DMS114 treated with DMSO at 0.1 percent for 48 hours (cell line): Measurements from ENCODE around the gene ARL2BP.

Source experiments
- DNase-seq: peaks from one replicate; lab custom pipeline; 2025; ENCODE audit not compliant: unreplicated experiment; lab: John Stamatoyannopoulos, UW

ARL2BP gene

GRCh38 chr16:57235128-57236021 is 9.7 kb upstream of the ARL2BP start:
- DNase-seq, result no peak

GRCh38 chr16:57236022-57236350 is 9.1 kb upstream of the ARL2BP start:
- no peak for DNase-seq

DNA sequence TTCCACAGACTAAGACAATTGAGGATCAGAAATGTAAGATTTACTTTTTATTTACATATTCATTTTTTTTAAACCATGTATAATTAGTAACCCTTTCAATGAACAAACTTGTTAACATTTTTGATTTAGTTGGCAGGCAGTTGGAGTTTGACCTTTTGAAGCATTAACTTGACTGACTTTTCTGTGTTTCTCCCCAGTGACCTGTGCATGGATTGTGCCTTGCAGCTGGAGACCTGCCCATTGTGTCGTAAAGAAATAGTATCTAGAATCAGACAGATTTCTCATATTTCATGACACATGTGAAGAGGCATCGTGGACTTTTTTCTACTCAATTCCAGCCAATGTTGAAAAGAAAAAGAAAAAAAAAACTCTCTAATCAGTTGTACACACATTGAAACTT is 6.4 kb upstream of the ARL2BP start:
- no peak for DNase-seq

DNA sequence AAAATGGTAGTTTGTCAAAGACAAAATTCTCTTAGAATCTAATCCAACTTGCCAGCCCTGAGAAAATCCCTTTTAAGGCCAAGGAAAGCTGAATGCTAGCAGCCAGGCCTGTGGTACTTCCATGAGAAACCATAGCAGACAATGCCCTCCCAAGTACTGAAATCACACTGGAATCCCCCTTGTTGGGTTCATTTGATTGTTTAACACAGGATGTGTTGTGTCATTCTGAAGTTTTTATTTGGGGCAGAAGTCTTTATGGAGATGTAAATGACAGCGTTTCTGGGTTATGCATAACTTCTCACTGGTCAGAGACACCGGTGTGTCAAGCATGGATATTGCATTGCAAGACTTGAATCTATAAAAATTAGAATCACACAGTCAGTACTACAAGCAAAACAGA is 6.0 kb upstream of the ARL2BP start:
- no peak for DNase-seq

- DNase-seq, result no peak
These were observed 4.2 kb upstream of the ARL2BP start for GRCh38 chr16:57240851-57241250.

- no peak for DNase-seq
These were observed 2.4 kb upstream of the ARL2BP start for GRCh38 chr16:57242650-57243049.

DNA sequence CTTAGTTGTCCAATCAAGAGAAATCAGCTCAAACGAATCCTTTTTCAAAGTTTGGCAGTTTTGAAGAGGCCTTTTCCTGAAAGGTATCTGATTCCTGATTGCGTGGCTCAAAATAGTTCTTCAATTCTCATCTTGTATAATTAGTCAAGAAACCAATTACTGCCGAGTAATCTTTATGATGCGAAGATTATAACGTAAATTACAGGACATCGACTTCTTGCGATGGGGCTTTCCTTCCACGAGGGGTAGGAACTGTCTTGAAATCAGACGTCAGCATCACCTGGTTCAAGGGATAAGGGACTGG is 644 bp upstream of the ARL2BP start:
- no peak for DNase-seq

DNA sequence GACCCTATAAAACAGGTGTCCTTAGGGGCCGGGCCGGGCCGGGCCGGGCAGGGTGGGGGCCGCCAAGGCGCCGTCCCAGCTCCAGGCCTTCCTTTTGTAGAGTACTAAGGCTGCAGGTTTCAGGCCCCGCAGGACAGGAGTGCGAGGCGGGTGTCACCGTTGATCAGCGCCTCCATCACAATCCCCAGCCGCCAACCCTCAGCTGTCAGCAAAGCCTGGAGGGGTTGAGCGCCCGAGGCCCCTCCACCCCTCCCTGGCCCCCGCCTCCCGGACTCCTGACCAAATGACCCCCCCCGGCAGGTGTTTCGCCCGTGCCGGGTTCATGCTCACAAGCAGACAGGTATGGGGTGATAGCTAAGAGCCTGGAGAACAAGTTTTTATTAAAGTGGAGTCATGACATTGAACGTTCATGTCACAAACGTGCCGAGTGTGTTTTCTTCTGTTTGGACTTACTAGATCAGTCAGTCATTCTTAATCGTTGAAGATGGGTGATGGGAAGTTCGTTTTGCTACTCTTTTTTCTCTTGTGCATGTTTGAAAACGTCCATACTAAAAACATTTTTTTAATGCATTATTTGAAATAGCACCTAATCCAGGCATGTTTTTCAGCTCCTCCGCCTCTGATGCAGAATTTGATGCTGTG is 534 bp downstream of the ARL2BP start:
- DNase-seq, result no peak

GRCh38 chr16:57251352-57251751 is 6.3 kb downstream of the ARL2BP start:
- DNase-seq, result no peak

- DNase-seq, result no peak
These were observed 7.2 kb downstream of the ARL2BP start for GRCh38 chr16:57252148-57252721.

DNA sequence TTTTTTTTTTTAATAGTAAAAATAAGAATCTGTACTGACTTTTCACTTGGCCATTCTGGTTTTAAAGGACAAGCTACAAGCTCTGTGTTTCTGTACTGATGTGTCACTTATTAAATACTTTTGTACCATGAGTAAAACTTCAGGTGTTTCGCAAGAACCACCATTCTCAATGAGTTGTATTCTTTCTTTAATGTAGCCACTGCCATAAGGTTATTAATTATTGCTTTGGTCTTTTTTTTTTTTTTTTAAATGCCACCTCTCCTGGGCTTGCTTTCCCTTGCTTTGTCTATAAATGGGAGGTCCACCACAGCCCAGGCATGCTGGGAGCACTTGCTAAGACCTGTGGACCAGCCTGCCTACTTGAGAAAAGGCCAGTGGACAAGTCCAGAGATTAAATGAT is 8.4 kb downstream of the ARL2BP start:
- no peak for DNase-seq

GRCh38 chr16:57255686-57256415 is 10.8 kb downstream of the ARL2BP start:
- no peak for DNase-seq

- no peak for DNase-seq
These were observed 11.7 kb downstream of the ARL2BP start for GRCh38 chr16:57256601-57257395.

- DNase-seq, result no peak
These were observed 12.5 kb downstream of the ARL2BP start for GRCh38 chr16:57257455-57258070.

DNA sequence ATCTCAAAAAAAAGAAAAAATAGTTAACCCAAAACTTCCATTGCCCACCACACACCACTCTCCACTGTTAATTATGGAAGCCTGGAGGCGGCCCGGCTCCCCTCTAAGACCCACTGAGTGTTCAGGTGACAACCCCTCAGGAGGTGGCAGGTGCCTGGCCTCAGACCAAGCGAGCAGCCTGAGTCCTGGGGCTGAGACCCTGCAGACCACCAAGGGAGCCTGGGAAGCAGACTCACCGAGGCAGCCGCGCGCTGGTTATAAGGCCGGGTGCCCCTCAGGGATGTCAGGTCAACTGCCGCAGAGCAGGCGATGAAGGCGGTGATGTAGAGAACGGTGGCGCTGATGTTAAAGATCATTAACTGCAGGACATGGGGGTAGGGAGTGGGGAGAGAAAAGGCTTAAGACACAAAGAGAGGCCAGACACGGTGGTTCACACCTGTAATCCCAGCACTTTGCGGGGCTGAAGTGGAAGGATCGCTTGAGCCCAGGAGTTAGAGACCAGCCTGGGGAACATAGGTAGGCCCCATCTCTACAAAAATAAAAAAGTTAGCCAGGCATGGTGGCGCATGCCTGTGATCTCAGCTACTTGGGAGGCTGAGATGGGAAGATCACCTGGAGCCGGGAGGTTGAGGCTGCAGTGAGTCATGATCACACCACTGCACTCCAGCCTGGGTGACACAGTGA is 13.3 kb downstream of the ARL2BP start:
- DNase-seq, result no peak

DNA sequence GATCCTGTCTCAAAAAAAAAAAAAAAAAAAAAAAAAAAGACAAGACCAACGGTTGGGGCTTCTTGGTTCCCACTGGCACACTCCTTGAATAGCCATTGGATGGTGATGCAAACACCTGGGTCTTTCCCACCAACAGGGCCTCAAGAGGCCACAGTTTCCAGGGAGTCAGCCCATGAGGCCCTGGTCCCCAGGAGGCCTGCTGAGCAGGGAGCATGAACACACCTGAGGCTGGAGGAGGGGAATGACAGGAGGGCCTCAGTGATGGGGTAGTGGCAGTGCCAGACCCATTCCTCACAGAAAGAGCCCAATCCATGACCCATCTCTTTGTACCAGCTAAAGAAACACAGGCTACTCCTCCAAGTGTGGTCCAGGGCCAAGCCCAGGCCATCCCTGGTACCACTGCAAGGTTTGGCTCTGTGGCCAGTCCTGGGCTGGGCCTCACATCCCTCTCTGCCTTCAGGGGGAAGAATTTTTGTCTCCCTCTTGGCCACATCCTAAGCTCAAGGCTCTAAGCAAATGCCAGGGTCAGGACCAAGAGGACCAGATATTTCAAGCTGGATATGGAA is 13.9 kb downstream of the ARL2BP start:
- DNase-seq, result no peak

DNA sequence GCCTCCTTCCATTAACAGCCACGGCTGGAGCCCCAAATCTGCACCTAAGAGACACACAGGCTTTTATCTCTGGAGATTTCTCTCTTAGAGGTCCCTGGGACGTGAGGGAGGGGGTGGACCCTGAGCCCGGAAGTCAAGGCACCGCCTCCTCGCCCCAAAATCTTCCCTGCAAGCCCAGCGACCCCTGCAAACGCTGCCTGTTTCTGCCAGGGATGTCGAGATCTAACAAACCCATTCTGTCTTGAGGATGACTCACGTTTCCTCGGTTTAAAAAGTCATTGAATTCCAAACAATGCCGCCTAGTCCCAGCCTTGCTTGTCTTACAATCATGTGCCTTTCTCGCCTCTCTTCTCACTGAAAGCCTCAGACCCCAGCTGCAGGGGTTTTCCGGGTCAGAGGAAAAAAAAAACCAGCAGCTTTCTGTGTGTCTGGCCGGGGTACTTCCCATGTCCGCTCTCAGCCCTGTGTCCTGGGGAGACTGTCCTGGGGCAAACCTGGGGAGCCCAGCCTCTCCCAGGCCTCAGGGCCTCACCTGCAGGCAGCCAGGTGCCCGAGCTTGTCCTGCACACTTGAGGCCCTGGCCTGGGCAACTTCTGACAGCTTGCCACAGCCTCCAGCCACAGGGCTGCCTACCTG is 15.4 kb downstream of the ARL2BP start:
- DNase-seq, result no peak

- DNase-seq, result no peak
These were observed 16.7 kb downstream of the ARL2BP start for GRCh38 chr16:57261806-57262205.

- DNase-seq, result no peak
These were observed 17.9 kb downstream of the ARL2BP start for GRCh38 chr16:57262841-57263540.
